Measurements from ENCODE around the gene ASAP2.
"Not testable (repeated sequence)": the region's sequence is repeated elsewhere in the genome, so short reads cannot be mapped to it uniquely, and the experiment has no call there.

The ASAP2 gene

DNA sequence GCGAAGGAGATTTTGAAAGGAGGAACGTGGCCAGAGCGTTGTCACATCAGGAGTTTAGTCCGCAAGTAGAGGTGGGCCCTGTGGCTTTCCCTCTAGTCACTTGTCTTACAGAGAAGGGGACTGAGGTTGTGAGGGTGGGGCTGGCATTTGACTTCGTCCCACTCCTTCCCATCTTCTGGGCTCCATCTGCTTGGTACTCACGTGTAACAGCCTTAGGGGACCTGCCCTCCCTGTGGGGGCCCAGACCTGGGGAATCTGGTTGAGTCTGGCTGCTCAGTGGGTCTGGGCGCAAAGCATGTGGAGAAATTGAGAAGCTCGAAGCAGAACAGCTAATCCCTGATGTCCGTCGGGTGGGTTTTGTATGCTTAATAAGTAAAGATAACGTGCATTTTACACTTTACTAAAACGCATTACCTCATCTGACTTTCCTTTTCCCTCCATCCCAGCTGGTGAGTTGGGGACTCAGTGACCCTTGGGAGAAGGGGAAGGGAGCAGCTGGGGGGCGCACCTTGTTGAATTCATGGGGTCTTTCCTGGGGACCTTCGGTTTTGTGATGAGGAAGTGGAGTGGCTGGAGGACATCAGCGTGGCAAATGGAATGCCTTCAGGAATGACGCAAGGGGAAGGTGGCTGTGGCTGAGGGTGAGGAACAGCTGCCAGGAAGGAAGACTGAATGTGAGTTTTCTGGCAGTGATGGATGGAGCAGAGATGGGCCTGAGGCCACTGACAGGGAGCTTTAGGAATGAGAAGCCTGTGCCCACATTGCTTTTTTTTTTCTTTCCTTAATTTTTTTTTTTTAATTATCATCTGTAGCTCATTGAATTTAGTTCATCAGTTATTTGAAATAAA lies 44.8 kb downstream of the ASAP2 start:
- DNase-seq (ENCODE audit: low spot score): no peak

DNA sequence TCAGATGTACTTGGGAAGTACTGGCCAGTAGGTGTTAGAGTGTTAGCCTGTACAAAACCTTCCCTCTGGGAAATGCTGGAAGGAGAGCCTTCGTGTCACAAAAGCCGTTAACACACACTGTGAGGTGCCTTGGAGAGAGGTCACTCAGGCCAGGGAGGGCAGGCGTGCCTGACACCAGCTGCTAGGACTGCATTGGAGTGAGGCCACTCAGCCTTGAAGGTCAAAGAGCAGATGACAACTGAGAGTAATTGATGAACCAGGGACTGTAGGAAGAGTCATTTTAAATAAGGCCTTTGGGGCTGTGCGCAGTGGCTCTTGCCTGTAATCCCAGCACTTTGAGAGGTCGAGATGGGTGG lies 45.4 kb downstream of the ASAP2 start:
- DNase-seq (ENCODE audit: low spot score): no peak

DNA sequence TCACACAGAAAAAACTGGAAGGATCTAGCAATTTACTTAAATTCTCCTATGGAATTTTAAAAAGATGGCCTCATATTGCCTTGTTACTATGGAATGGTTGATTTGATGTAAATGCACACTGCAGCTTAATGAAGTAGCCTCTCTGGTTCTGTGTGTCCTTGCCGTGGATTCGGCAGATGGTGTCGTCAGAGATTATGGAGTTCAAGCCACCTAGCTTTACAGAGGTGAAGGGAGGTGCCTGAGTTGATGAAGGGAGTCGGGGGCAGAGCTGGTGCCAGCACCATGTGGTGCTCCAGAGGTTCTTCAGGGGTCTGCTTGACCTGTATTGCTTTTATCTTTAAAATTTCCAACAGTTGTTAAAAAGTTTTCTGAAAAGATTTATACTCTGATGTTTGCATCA lies 48.8 kb downstream of the ASAP2 start:
- DNase-seq (ENCODE audit: low spot score): no peak

DNA sequence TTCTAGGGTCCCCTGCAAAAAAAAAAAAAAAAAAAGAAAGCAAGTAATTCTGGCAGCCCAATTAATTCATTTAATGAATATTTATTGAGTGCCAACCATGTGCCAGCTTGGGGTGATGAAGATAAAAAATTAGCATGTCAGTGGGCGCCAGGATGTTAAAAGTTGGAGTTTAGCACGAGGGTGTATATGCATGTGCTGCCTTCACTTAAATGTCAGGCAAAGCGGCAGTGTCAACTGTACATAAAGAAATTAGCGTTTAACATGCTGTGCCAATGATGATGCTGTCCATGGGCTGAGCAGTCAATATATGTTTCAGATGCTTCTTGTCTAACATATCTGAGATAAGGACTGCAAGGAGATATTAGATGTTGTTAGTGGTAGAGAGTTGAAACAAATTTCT lies 49.5 kb downstream of the ASAP2 start:
- no peak for DNase-seq (ENCODE audit: low spot score)

DNA sequence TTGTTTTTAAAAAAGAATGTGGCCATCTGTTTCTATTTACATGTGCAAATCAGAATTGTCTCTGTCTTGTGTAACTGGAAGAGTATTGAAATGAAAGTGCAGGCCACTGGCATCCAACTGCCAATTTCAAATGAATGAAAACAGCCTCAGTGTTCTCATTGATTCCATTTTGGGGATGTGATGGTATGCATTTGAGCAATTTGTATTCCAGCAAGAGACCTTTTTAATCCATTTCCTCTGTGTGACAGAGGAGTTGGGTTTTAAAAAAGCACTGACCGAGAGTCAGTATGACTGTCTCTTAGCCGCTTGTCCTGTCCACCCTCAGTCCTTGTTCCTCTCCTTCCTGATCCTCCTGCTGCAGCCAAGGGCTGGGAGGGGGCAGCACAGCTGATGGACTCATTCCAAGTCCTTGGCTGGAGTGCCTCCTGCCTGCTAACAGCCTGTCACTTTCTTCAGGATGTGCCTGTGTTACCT lies 50.0 kb downstream of the ASAP2 start:
- DNase-seq (ENCODE audit: low spot score): no peak

DNA sequence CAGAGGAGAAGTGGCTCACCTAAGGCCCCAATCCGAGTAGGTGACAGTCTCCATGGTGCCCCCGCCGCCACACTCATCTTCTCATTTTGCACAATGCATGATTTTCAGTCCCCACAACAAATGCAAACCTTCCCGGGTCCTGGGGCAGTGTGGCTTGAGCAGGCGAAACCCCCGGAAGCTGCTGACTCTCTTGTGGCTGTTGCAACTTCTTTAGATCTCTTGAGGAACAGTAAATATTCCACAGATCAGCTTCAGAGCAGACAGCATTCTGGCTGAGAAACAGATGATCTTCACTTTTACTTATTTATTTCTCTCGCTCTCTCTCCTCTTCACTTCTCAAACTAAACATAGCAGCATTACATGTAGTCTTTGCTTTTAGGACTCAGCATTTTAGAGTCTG lies 51.9 kb downstream of the ASAP2 start:
- no peak for DNase-seq (ENCODE audit: low spot score)

DNA sequence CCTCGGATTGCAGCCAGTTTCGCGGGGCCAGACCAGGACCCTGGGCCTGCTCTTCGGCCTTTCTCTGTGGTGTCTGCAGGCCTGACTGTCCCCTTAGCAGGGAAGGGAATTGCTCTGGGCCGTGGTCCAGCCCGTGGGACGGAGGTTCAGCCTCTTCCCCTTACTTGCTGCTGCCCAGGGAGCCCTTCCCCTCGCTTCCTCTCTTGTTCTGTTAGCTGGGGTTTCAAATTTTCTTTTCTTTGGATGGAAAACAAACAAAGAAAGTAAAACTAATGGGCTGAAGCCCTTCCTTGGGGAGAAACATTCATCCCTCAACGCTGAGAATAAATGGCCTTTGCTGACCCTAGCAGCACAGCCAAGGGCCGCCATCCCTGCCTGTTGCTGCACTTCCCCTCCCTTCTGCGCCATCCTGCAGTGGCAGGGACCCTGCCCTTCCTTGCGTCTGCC lies 52.4 kb downstream of the ASAP2 start:
- no peak for DNase-seq (ENCODE audit: low spot score)

DNA sequence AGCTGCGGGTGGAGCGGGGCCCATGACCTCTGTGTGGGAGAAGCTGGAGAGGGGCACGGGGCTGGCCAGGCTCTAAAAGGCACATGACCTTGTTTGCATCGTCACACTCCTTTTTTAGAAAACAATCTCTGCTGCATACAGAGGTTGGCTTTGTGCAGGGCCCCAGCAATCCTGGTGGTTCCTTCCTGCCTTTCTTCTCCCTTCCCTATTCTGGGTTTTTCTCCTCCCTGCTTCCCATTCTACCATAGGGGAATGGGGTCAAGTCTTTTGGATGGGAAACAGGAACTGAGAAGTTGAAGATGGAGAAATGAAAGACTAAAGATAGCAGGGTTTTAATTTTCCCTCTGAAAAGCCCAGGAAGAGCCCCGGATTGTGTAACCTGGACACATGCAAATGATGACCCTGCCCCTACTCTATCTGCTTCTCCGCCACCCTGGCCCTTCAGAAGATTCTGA lies 53.9 kb downstream of the ASAP2 start:
- DNase-seq (ENCODE audit: low spot score): no peak

DNA sequence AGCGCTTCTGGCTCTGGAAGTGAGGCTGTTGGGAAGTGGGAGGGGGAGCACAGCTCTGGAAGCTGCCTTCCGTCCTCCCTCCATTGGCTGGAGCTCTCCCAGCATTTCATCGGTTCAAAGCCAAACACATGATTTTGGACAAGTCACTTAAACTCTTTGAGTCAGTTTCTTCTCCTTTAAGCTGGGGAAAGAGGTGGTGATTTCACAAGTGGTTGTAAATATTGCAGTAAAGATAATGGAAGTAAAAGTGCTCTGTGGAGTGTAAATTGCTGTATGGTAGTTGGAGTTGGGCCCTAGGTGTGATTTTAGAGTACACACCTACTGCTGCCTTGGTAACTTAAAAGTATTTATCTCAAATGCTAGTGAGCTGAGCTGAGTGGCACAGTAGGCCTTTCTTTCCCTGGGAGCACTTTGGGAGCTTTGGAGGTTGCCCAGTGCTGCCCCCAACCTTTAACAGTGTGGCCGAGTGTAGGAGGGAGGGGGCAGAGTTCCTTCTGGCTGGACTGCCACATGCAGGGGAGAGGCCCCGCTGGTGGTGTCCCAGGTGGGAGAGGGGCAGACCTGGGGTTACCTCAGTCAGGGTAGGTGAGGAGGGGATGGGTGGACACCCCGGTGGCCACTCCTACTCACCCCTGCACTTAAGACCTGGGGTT lies 54.7 kb downstream of the ASAP2 start:
- no peak for DNase-seq (ENCODE audit: low spot score)

DNA sequence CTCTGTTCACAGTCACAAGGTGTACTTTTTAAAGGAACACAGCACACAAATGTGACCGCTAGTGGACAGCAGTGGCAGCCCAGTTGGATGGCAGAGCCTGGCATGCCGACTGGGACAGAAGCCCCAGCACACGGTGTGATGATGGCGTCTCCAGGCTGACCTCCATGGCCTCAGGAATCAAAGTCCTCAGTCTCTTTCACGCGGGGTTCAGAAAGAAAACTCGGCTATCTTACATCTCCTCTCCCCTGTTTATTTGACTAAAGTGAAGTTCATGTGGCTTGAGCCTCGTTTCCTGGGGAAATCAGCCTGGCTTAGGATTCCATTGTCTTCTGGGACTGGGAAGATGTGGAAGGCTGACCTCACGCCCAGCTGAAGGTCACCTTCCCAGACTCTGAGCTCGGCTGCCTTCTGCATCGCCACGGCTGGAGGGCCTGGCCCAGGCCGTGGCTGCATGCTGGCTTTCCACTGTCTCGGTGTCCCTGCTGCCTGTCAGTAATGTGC lies 56.1 kb downstream of the ASAP2 start:
- DNase-seq (ENCODE audit: low spot score): no peak

DNA sequence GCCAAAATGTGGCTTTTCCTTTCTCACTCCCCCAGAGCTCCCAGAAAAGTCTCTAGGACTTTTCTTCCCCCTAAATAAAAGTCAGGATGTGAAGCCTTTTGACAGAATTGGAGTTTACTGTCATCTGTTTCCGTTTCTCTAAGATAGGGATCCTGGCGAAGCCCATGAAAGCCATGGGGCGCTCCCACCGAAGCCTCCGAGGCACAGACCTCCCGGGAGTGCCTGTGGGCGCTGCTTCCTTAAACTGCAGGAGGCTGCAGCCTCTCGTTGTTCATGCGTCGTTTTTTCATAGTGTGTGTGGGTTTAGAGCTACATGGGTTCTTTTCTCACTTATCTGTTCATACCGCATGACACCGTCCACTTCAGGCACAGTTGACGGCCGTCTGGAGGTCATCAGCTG lies 56.8 kb downstream of the ASAP2 start:
- DNase-seq (ENCODE audit: low spot score): no peak

DNA sequence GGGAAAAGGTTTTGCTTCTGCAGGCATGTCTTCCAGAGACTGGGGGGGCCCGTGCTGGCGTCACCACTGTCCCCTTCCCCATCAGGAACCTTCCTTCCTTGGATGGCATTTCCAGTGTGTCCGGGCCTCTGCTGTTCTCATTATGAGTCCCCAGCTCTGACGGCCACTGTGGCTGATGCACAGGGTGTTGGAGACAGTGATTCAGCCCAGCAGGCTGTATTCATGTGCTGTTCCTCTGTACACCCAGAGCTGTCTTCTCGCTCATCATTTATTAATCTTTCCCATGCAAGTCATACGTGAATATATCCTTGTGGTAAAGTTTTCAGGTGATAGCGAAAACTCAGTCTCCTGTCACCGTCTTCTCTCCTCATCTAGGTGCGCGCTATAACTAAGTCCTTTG lies 57.7 kb downstream of the ASAP2 start:
- no peak for DNase-seq (ENCODE audit: low spot score)

DNA sequence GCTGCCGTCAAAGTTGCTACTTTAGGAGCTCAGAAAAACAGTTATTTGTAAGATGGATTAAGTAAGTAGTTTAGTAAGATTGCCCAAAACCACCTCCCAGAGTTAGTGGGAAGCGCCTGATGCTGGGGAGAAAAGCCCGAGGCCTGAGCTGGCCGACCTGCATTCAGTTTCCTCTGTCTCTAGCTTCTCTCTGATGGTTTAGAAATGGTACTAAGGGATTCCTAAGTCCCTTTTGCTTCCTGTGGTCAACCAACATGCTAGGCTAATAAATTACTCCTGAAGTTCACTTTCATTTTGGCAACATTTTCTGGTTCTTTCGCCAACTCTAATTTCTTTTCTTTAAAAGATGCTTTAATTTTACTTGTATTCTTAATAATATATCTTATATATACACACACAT lies 60.1 kb downstream of the ASAP2 start:
- DNase-seq (ENCODE audit: low spot score): no peak

DNA sequence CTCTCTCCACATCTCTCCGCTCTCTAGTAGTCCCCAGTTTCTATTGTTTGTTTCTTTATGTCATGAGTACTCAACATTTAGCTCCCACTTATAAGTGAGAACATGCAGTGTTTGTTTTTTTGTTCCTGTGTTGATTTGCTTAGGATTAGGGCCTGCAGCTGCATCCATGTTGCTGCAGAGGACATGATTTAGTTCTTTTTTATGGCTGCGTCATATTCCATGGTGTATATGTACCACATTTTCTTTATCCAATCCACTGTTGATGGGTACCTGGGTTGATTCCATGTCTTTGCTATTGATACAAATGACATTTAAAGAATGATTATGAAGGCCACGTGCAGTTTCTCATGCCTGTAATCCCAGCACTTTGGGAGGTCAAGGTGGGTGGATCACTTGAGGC lies 60.7 kb downstream of the ASAP2 start:
- DNase-seq (ENCODE audit: low spot score): not testable (repeated sequence)

DNA sequence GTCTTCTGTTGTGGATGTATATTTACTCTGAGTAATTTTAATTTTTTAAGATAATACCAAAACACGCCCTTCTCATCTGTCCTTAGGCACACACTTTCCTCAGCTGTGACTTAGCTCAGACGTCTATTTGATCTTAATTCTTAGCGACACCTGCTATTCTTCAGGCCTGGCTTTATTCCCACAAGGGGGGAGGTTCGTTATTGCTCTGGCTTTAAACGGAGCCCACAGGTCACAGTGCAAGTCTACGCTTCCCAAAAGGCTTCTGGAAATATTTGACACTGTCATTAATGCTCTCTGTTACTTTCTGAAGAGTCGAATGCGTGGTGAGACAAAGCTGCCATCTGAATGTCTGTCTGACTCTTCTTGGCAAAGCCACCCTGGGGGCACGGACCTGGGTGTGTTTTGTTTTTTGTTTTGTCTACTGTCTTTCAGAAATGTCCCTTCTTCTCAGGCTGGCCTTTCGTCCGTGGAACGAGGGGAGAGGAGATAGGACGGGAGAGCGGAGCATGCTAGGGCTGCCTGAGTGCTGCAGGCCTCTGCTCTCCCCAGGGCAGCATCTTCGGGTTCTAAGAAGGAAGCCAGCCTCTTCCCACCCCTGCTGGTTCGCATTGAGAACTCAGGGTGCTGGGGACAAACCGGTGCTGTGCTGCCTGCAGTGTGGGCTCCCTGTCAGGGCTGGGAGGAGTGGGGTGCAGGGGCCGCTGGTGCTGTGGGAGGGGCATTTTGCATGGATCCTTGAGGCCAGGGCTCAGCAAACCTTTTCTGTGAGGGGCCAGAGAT lies 61.9 kb downstream of the ASAP2 start:
- DNase-seq (ENCODE audit: low spot score): no peak

DNA sequence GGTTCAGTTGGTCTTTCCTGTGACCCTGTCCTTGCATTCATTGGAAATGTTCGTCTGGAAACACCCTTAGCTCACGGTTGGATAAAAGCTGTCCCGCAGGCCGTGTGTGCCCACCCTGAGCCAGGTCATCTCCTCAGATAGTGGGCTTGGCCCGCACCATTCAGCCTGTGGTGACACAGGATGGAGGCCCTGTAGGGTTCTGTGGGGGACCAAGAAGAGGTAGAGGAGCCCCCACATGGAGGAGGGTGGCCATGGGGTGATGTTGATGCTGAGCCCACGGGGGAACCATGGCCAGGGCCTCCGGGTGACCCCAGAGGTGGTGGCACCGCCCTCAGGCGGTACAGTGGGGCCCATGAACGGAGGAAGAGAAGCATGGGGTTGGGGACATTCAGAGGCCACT lies 62.7 kb downstream of the ASAP2 start:
- no peak for DNase-seq (ENCODE audit: low spot score)

DNA sequence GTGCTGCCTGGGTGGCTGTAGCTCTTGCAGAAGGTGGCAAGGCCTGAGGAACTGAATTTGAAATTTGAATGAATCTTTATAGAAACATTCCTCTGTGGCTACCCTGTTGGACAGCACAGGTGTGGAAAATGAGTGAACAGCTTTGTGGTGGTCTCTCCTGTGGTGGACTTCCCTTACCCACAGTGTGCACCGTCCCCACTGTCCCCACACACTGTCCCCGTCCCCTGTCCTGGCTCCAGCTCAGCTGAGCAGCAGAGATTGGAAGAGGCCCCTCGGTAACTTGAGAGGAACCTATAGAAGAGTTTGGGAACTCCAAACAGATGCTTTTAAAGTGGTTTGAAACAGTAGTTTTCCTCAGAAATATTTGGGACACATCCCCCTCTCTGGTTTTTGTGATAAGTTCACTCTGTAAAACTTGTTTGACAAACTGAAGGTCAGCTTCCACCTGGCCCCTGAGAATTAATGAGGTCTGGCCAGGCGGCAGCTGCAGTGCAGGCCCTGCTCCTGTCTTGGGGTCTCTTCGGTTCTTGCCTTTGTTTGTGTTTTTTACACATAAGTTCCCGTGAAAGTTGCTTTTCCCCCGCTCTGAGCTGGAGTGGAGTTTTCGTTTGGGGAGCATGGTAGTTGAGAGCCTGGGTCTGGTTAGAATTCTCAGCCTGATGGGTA lies 63.2 kb downstream of the ASAP2 start:
- no peak for DNase-seq (ENCODE audit: low spot score)

DNA sequence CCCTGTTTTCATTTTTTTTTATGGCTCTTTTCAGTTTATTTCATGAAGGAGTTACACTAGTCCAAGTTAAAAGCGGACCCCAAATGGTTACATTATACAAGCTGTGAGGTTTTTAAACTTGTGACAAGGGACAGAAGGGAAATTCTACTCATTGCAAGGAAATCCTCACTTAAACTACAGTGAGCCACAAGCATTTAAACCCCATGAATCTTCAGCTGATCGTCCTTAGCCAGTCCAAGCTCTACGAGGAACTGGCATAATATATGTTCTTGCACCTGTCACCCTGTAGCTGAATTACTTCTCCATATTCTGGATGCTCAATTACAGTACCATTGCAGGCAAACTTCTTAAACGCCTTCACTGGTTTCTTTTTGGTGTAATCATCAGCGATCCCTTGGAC lies 64.5 kb downstream of the ASAP2 start:
- no peak for DNase-seq (ENCODE audit: low spot score)

DNA sequence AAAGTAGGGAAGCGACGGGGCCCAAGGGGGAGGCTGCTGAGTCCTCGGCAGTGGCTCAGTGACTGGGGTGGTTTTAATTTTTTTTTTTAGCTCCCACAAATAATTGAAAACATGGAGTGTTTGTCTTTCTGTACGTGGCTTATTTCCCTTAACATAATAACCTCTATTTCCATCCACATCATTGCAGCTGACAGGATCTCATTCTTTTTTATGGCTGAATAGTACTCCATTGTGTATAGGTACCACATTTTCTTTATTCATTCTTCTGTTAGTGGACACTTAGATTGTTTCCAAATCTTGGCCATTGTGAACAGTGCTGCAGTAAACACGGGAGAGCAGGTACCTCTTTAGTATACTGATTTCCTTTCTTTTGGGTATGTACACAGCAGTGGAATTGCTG lies 65.1 kb downstream of the ASAP2 start:
- no peak for DNase-seq (ENCODE audit: low spot score)

DNA sequence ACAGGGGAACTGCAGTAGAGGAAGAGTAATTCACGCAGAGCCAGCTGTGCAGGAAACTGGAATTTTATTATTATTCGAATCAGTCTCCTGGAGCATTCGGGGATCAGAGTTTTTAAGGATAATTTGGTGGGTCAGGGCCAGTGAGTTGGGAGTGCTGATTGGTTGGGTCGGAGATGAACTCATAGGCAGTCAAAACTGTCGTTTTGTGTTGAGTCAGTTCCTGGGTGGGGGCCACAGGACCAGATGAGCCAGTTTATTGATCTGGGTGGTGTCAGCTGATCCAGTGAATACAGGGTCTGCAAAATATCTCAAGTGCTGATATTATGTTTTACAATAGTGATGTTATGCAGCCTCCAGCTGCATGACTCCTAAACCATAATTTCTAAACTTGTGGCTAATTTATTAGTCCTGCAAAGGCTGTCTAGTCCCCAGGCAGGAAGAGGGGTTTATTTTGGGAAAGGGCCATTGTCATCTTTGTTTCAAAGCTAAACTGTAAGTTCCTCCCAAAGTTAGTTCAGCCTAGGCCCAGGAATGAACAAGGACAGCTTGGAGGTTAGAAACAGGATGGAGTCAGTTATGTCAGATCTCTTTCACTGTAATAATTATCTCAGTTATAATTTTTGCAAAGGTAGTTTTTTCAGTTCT lies 67.0 kb downstream of the ASAP2 start:
- no peak for DNase-seq (ENCODE audit: low spot score)

DNA sequence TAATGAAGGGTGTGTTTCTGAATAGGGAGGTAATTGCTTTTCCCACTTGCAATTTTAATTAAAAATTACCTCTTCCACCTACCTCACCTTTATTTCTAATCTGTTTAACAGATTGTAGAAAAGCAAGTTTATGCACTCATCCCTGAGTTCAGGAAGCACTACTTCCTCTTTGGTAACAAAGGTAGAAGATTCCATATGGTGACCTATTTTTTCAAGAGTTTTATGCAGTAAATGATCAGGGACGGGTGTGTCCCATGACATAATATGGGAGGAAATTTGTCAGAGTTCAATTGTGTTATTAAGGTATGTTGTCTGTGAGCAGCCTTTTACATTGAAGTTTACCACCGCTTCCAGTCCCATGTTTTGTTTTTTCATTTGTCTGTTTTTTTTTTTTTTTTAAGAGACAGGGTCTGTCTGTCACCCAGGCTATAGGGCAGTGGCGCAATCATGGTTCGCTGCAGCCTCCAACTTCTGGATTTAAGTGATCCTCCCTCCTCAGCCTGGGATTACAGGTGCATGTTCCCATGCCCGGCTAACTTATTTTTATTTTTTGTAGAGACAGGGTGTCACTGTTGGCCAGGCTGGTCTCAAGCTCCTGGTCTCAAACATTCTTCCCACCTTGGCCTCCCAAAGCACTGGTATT lies 68.2 kb downstream of the ASAP2 start:
- DNase-seq (ENCODE audit: low spot score): no peak
